AG09309 (cell line): ENCODE results near the gene FER.
"Not testable (repeated sequence)": the region's sequence is repeated elsewhere in the genome, so short reads cannot be mapped to it uniquely, and the experiment has no call there.

Source experiments
- DNase-seq: peaks from one replicate; pipeline ENCODE4 v3.0.0-alpha.2; 2010; ENCODE audit warnings: low read depth
- H3K4me3 ChIP-seq: 2 replicates; pipeline ENCODE4 v1.5.1; 2011; ENCODE audit warnings: mild to moderate bottlenecking, low read depth, low read length, moderate library complexity; ENCODE audit not compliant: control insufficient read depth
- TF ChIP-seq, protein P1 (sequence below): IDR thresholded peaks from 2 replicates; pipeline ENCODE4 v1.5.1; 2011; ENCODE audit warnings: mild to moderate bottlenecking, low read depth, low read length, inconsistent platforms; ENCODE audit not compliant: insufficient read depth, control insufficient read depth; ENCODE audit errors: missing control alignments

FER gene

DNA sequence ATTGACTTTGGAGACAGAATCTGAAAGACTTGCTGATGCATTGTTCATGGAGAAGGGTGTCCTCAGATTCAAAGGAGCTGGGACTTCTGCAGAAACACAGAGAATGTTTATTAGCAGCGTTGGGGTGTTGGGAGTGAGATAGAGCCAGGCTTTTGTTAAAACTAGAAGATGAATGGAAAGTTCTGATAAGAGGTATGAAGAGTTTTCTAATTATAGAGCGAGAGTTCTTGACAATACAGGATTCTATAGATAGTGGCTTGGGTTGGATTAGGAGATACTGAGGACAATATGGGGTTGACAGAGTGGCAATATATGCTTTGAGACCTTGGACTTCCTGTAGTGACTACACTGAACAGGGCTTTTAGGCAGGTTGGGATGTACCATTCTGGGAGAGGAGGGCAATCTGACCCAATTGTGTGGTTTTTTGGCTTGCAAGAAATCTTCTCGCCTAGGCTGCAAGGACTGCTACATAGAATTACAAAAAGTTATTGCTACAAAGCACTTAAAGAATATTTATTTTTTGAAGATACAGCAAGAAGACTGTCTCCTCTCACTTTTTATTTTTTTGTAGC is 83.1 kb downstream of the FER start:
- H3K4me3 ChIP-seq: no peak overlapping the region
- TF ChIP-seq, protein P1, sequence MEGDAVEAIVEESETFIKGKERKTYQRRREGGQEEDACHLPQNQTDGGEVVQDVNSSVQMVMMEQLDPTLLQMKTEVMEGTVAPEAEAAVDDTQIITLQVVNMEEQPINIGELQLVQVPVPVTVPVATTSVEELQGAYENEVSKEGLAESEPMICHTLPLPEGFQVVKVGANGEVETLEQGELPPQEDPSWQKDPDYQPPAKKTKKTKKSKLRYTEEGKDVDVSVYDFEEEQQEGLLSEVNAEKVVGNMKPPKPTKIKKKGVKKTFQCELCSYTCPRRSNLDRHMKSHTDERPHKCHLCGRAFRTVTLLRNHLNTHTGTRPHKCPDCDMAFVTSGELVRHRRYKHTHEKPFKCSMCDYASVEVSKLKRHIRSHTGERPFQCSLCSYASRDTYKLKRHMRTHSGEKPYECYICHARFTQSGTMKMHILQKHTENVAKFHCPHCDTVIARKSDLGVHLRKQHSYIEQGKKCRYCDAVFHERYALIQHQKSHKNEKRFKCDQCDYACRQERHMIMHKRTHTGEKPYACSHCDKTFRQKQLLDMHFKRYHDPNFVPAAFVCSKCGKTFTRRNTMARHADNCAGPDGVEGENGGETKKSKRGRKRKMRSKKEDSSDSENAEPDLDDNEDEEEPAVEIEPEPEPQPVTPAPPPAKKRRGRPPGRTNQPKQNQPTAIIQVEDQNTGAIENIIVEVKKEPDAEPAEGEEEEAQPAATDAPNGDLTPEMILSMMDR: no peak
- no peak for DNase-seq

DNA sequence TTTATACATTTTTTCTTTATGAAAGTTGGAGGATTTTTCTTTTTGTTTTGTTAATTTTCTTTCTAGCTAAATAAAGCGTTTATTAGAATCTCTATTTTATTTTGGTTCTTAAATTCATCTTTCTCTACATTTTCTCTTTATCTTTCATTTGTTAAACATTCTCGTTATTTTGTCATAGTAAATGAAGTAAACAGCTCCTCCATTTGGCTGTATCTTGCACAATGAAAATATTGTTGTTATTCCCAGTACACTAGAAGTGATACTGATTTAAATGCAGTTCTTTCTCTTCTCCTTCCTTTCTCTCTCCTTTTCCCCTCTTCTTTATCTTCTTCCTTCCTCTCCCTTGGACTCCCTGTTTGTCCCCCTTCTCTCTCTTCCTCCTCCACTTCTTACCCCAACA is 88.8 kb downstream of the FER start:
- DNase-seq: no peak
- TF ChIP-seq, protein P1: no peak
- H3K4me3 ChIP-seq: no peak overlapping the region

DNA sequence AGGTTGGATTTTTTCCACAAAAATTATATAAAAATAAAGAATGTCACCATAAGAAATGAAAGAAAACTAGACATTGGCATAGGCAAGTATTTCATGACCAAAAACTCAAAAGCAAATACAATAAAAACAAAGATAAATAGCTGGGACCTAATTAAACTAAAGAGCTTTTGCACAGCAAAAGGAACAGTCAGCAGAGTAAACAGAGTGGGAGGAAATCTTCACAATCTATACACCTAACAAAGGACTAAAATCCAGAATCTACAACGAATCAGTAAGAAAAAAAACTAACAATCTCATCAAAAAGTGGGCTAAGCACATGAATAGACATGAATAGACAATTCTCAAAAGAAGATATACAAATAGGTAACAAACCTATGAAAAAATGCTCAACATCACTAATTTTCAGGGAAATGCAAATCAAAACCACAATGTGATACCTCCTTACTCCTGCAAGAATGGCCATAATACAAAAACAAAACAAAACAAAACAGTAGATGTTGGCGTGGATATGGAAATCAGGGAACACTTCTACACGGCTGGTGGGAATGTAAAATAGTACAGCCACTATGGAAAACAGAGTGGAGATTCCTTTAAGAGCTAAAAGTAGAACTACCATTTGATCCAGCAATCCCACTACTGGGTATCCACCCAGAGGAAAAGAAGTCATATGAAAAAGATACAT is 94.7 kb downstream of the FER start:
- not testable (repeated sequence) for H3K4me3 ChIP-seq, DNase-seq

DNA sequence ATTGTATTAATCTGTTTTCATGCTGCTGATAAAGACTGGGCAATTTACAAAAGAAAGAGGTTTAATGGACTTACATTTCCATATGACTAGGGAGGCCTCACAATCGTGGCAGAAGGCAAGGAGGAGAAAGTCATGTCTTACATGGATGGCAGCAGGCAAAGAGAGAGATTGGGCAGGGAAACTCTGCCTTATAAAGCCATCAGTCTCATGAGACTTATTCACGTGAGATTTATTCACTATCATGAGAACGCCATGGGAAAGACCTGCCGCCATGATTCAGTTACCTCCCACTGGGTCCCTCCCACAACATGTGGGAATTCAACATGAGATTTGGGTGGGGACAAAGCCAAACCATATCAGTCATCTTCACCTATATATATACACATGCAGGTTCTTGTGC is 103.4 kb downstream of the FER start:
- DNase-seq, H3K4me3 ChIP-seq: not testable (repeated sequence)

DNA sequence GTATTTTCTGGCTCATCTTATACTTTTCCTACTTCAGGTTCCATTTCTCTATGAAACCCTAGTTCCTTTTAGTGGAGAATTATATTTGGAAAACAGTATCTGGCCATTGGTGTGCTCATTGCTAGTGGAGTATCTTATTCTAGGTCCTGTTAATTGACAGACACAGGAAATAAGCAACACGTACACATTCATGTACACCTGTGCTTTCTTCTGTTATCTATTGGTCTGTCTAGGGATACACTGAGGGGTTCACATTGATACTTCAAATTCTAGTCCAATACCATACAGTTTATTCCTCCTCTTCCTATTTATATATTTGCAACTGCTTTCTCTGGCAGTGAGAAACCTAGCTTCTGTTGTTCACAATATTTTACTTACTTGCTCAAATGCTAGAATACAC is 110.2 kb downstream of the FER start:
- TF ChIP-seq, protein P1: no peak
- DNase-seq: no peak
- no peak overlapping the region for H3K4me3 ChIP-seq

DNA sequence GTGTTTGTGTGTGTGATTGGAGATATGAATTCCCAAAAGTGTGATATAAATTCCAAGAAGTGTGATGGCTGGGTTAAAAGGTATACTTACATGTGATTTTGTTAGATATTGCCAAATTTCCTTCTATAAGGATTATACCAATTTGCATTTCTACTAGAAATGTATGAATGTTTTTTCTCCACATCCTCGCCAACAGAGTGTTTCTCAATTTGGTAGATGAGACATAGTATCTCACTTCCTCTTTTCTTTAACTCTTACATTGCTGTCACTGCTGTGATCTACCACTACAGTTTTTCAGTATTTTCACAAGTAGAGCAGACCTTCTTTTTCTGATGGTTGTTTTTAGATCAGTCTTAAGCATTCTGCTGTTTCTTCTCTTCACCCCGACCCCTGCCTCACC is 111.3 kb downstream of the FER start:
- no peak overlapping the region for H3K4me3 ChIP-seq
- TF ChIP-seq, protein P1: no peak
- no peak for DNase-seq

DNA sequence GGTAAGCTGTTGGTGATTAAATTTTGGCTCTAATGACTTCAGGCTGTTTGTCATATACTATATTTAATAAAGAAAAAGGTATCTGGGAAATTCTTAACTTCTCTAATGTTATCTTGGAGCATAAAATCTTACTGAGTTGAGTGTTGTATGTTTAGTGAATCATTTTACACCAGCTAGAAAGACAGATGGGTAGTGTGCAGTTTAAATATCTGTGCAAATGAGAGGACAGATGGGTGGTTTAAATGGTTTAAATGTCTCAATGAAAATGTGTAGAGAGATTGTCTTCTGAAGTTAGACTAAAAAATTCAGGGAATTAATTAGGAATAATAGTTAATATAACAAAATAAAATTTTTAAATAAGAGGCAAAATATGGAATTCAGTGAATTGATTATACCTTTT is 114.5 kb downstream of the FER start:
- no peak overlapping the region for H3K4me3 ChIP-seq
- no peak for DNase-seq
- TF ChIP-seq, protein P1: no peak

DNA sequence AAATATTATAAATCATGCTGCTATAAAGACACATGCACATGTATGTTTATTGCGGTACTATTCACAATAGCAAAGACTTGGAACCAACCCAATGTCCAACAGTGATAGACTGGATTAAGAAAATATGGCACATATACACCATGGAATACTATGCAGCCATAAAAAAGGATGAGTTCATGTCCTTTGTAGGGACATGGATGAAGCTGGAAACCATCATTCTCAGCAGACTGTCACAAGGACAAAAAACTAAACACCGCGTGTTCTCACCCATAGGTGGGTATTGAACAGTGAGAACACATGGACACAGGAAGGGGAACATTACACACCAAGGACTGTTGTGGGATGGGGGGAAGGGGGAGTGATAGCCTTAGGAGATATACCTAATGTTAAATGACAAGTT is 118.4 kb downstream of the FER start:
- DNase-seq, H3K4me3 ChIP-seq: not testable (repeated sequence)
